HepG2 (cell line): ENCODE results near the gene GPRIN1. TPM values are rescaled to one million over a fixed set of nuclear protein-coding genes. Genes with fewer than 3 reads are reported as not detected.

Experiments
- ATF1 ChIP-seq: IDR thresholded peaks from 2 replicates; pipeline ENCODE4 v1.6.1; 2016; ENCODE audit warnings: mild to moderate bottlenecking, control low read depth
- CHD4 ChIP-seq: fragments of 200-600 bp; sonication (generic); IDR thresholded peaks from 2 replicates; pipeline ENCODE4 v1.7.0; 2017; ENCODE audit warnings: mild to moderate bottlenecking, low read length, borderline replicate concordance
- ELF4 ChIP-seq: sonication (generic); formaldehyde crosslinking; IDR thresholded peaks from 2 replicates; pipeline ENCODE4 v1.5.0; 2020; ENCODE audit warnings: missing genetic modification reagents, mild to moderate bottlenecking, moderate library complexity, borderline replicate concordance
- FOSL1 ChIP-seq: sonication (generic); formaldehyde crosslinking; IDR thresholded peaks from 2 replicates; pipeline ENCODE4 v1.9.0; 2021; ENCODE audit warnings: missing genetic modification reagents, borderline replicate concordance
- FOXK2 ChIP-seq: fragments of 450-650 bp; IDR thresholded peaks from 2 replicates; pipeline ENCODE4 v1.6.1; 2016
- HDAC6 ChIP-seq: fragments of 200-600 bp; sonication (generic); IDR thresholded peaks from 2 replicates; pipeline ENCODE4 v1.7.0; 2017; ENCODE audit warnings: mild to moderate bottlenecking, antibody characterized with exemption, low read length, low read depth
- KMT2A ChIP-seq: sonication (generic); formaldehyde crosslinking; IDR thresholded peaks from 2 replicates; pipeline ENCODE4 v1.4.0; 2020; ENCODE audit warnings: missing genetic modification reagents
- NR2C2 ChIP-seq: sonication (generic); formaldehyde crosslinking; IDR thresholded peaks from 2 replicates; pipeline ENCODE4 v1.4.0; 2020; ENCODE audit warnings: missing genetic modification reagents, mild to moderate bottlenecking, moderate library complexity, borderline replicate concordance
- RBM39 ChIP-seq: fragments of 200-400 bp; formaldehyde crosslinking; IDR thresholded peaks from one replicate; pipeline ENCODE4 v1.6.1; 2018; ENCODE audit warnings: antibody characterized with exemption, mild to moderate bottlenecking, low read depth, low read length; ENCODE audit not compliant: poor library complexity, severe bottlenecking
- RXRB ChIP-seq: IDR thresholded peaks from 2 replicates; pipeline ENCODE4 v1.6.1; 2016; ENCODE audit warnings: borderline replicate concordance, missing genetic modification reagents, missing compliant biosample characterization
- SMYD3 ChIP-seq: sonication (generic); formaldehyde crosslinking; IDR thresholded peaks from 2 replicates; pipeline ENCODE4 v1.8.1; 2023; ENCODE audit warnings: mild to moderate bottlenecking, missing genetic modification reagents
- TEAD2 ChIP-seq: sonication (generic); formaldehyde crosslinking; IDR thresholded peaks from 2 replicates; pipeline ENCODE4 v1.9.0; 2021; ENCODE audit warnings: missing genetic modification reagents
- TRIM24 ChIP-seq: sonication (generic); formaldehyde crosslinking; IDR thresholded peaks from 2 replicates; pipeline ENCODE4 v1.8.0; 2022; ENCODE audit warnings: mild to moderate bottlenecking, missing genetic modification reagents
- ZBTB21 ChIP-seq: sonication (generic); formaldehyde crosslinking; IDR thresholded peaks from 2 replicates; pipeline ENCODE4 v1.4.0; 2020; ENCODE audit warnings: missing genetic modification reagents
- ZFP90 ChIP-seq: sonication (generic); formaldehyde crosslinking; IDR thresholded peaks from 2 replicates; pipeline ENCODE4 v1.8.0; 2022; ENCODE audit warnings: missing genetic modification reagents, mild to moderate bottlenecking, inconsistent platforms, borderline replicate concordance
- ZNF251 ChIP-seq: sonication (generic); formaldehyde crosslinking; IDR thresholded peaks from 2 replicates; pipeline ENCODE4 v1.9.0; 2021; ENCODE audit warnings: mild to moderate bottlenecking, missing genetic modification reagents
- ZNF335 ChIP-seq: sonication (generic); formaldehyde crosslinking; IDR thresholded peaks from 2 replicates; pipeline ENCODE4 v1.4.0; 2020; ENCODE audit warnings: missing genetic modification reagents
- ZNF556 ChIP-seq: sonication (generic); formaldehyde crosslinking; IDR thresholded peaks from 2 replicates; pipeline ENCODE4 v1.4.0; 2020; ENCODE audit warnings: mild to moderate bottlenecking, missing genetic modification reagents, borderline replicate concordance
- ZNF670 ChIP-seq: sonication (generic); formaldehyde crosslinking; IDR thresholded peaks from 2 replicates; pipeline ENCODE4 v1.8.0; 2022; ENCODE audit warnings: mild to moderate bottlenecking, missing genetic modification reagents, borderline replicate concordance
- ZNF720 ChIP-seq: sonication (generic); formaldehyde crosslinking; IDR thresholded peaks from 2 replicates; pipeline ENCODE4 v1.4.0; 2020; ENCODE audit warnings: missing genetic modification reagents
- ZNF75D ChIP-seq: sonication (generic); formaldehyde crosslinking; IDR thresholded peaks from 2 replicates; pipeline ENCODE4 v1.8.1; 2023; ENCODE audit warnings: missing genetic modification reagents, mild to moderate bottlenecking, borderline replicate concordance
- ZNF782 ChIP-seq: sonication (generic); formaldehyde crosslinking; IDR thresholded peaks from 2 replicates; pipeline ENCODE4 v1.4.0; 2020; ENCODE audit warnings: missing genetic modification reagents, mild to moderate bottlenecking, borderline replicate concordance
- ZNF878 ChIP-seq: sonication (generic); formaldehyde crosslinking; IDR thresholded peaks from 2 replicates; pipeline ENCODE4 v1.8.1; 2023; ENCODE audit warnings: mild to moderate bottlenecking, missing genetic modification reagents, moderate library complexity
- ZSCAN25 ChIP-seq: sonication (generic); formaldehyde crosslinking; IDR thresholded peaks from 2 replicates; pipeline ENCODE4 v1.8.0; 2022; ENCODE audit warnings: mild to moderate bottlenecking, missing genetic modification reagents
- ZZZ3 ChIP-seq: sonication (generic); formaldehyde crosslinking; IDR thresholded peaks from 2 replicates; pipeline ENCODE4 v1.4.0; 2020; ENCODE audit warnings: missing genetic modification reagents, mild to moderate bottlenecking, borderline replicate concordance
- polyA plus RNA-seq, 8 experiments: library from polyadenylated mRNA; depleted of rRNA in 3 of 8; stranded (reverse) in 7 of 8; unstranded in 1 of 8; fragments of >200 nt; fragmentation: Illumina TruSeq in 4 of 8; extraction: Trizol in 4 of 8; gene quantifications; 2 replicates each; pipeline versions ENCODE4 v1.2.1 to v1.2.3, GENCODE V29; 2011 to 2016; ENCODE audit warnings: low read depth in 4 of 8, missing spikeins in 1 of 8, mixed read lengths in 1 of 8; ENCODE audit not compliant: insufficient read depth in 1 of 8
- total RNA-seq, 5 experiments: library from RNA; depleted of rRNA; stranded (reverse); fragments of >200 nt; fragmentation: Illumina TruSeq; extraction: Trizol; gene quantifications; 2 replicates each; pipeline ENCODE4 v1.2.3, GENCODE V29; 2016; ENCODE audit warnings: low read depth in 1 of 5
- TF ChIP-seq, protein P1 (sequence below): sonication (generic); formaldehyde crosslinking; IDR thresholded peaks from 2 replicates; pipeline ENCODE4 v1.5.0; 2020; ENCODE audit warnings: missing genetic modification reagents
- TF ChIP-seq, protein P2 (sequence below): sonication (generic); formaldehyde crosslinking; IDR thresholded peaks from 2 replicates; pipeline ENCODE4 v1.8.0; 2022; ENCODE audit warnings: mild to moderate bottlenecking, missing genetic modification reagents; ENCODE audit not compliant: insufficient replicate concordance
- TF ChIP-seq, protein P3 (sequence below): sonication (generic); formaldehyde crosslinking; IDR thresholded peaks from 2 replicates; pipeline ENCODE4 v1.9.0; 2021; ENCODE audit warnings: missing genetic modification reagents, mild to moderate bottlenecking, borderline replicate concordance
- TF ChIP-seq, protein P4 (sequence below): sonication (generic); formaldehyde crosslinking; IDR thresholded peaks from 2 replicates; pipeline ENCODE4 v1.5.0; 2020; ENCODE audit warnings: missing genetic modification reagents

The GPRIN1 gene
- total and polyA plus RNA-seq, 2 of the 13 experiments (the other 11 are each of a cell fraction or from before 2014, with no cell fraction given): 0.32 to 2.0 TPM

DNA sequence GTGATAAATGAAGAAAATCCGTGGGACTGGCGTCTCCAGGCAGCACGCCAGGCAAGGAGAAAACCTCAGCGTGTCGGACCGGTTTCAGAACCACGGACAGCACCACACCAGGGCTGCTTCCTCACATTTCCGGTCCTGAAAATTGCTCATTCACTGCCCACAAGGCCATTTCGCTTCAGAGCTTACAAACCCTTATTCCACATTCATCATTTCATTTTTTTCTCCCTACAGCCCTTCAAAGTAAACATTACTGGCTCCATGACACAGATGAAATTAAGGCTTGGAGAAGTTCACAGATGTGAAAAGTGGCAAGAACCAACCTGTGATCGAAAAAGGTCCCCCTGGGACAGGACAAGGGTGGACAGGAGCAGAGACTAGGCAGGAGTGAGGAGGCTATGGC is 1.5 kb upstream of the GPRIN1 start (continued):
- TF ChIP-seq, protein P1, sequence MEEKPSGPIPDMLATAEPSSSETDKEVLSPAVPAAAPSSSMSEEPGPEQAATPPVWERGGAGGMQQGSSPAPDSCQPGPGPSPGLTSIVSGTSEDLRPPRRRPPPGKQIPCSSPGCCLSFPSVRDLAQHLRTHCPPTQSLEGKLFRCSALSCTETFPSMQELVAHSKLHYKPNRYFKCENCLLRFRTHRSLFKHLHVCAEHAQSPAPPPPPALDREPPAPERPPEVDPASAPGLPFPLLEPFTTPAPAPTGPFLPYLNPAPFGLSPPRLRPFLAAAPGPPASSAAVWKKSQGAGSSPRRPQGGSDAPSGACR (CRISPR knock-in tag): no peak
- TF ChIP-seq ZNF782 (CRISPR knock-in tag) (no peak), ZNF335 (no peak; the same call in 1 of the 2 replicates), RXRB (CRISPR knock-in tag) (peak; percentile 51; the same call in 1 of the 2 replicates), ZSCAN25 (no peak), ELF4 (CRISPR knock-in tag) (no peak), ZNF251 (no peak), FOSL1 (no peak), FOXK2 (no peak), ATF1 (CRISPR knock-in tag) (no peak), ZNF75D (no peak), ZNF670 (CRISPR knock-in tag) (no peak), ZFP90 (CRISPR knock-in tag) (no peak), ZNF720 (CRISPR knock-in tag) (no peak), RBM39 (no peak), ZNF556 (CRISPR knock-in tag) (no peak), SMYD3 (no peak), ZBTB21 (CRISPR knock-in tag) (0 out of 2 replicates have a peak, but pooled peaks have one; percentile 25), HDAC6 (no peak), ZNF878 (CRISPR knock-in tag) (no peak), NR2C2 (CRISPR knock-in tag) (no peak), CHD4 (no peak), ZZZ3 (no peak), KMT2A (CRISPR knock-in tag) (no peak), TEAD2 (CRISPR knock-in tag) (no peak), TRIM24 (CRISPR knock-in tag) (no peak)
- TF ChIP-seq, protein P2, sequence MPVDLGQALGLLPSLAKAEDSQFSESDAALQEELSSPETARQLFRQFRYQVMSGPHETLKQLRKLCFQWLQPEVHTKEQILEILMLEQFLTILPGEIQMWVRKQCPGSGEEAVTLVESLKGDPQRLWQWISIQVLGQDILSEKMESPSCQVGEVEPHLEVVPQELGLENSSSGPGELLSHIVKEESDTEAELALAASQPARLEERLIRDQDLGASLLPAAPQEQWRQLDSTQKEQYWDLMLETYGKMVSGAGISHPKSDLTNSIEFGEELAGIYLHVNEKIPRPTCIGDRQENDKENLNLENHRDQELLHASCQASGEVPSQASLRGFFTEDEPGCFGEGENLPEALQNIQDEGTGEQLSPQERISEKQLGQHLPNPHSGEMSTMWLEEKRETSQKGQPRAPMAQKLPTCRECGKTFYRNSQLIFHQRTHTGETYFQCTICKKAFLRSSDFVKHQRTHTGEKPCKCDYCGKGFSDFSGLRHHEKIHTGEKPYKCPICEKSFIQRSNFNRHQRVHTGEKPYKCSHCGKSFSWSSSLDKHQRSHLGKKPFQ (CRISPR knock-in tag): peak; percentile 36
- TF ChIP-seq, protein P3, sequence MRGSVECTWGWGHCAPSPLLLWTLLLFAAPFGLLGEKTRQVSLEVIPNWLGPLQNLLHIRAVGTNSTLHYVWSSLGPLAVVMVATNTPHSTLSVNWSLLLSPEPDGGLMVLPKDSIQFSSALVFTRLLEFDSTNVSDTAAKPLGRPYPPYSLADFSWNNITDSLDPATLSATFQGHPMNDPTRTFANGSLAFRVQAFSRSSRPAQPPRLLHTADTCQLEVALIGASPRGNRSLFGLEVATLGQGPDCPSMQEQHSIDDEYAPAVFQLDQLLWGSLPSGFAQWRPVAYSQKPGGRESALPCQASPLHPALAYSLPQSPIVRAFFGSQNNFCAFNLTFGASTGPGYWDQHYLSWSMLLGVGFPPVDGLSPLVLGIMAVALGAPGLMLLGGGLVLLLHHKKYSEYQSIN (CRISPR knock-in tag): no peak
- TF ChIP-seq, protein P4, sequence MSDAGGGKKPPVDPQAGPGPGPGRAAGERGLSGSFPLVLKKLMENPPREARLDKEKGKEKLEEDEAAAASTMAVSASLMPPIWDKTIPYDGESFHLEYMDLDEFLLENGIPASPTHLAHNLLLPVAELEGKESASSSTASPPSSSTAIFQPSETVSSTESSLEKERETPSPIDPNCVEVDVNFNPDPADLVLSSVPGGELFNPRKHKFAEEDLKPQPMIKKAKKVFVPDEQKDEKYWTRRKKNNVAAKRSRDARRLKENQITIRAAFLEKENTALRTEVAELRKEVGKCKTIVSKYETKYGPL (CRISPR knock-in tag): no peak
